Heart left ventricle (tissue), 16 donors: Measurements from ENCODE around the gene TMEM72. TPM values are rescaled to one million over a fixed set of nuclear protein-coding genes. Genes with fewer than 3 reads are reported as not detected.

Experiments
- ATAC-seq, 4 donors: fragments of 200-7000 bp; cut with Tn5 transposase; one replicate each; pipeline ENCODE4 v1.9.1; 2020 to 2022; ENCODE audit warnings: moderate library complexity in 4 of 4, mild to moderate bottlenecking in 3 of 4, moderate number of reproducible peaks in 1 of 4
- DNase-seq, 5 donors: peaks; one replicate each; pipeline ENCODE4 v3.0.0-alpha.2; 2020
- H3K27ac ChIP-seq, 12 donors: fragments of 200-600 bp; sonication (generic) in 4 of 12; one replicate each; pipeline versions ENCODE4 v1.5.0 to v1.8.0; 2016 to 2022; ENCODE audit warnings: mild to moderate bottlenecking in 2 of 12
- H3K27me3 ChIP-seq, 9 donors: fragments of 200-600 bp; sonication (generic) in 2 of 9; one replicate each; pipeline versions ENCODE4 v1.5.1 to v1.8.0; 2016 to 2022; ENCODE audit warnings: mild to moderate bottlenecking in 3 of 9
- H3K36me3 ChIP-seq, 9 donors: fragments of 200-600 bp; sonication (generic) in 2 of 9; one replicate each; pipeline versions ENCODE4 v1.5.0 to v1.8.0; 2018 to 2022; ENCODE audit warnings: mild to moderate bottlenecking in 2 of 9
- H3K4me1 ChIP-seq, 12 donors: fragments of 200-600 bp; sonication (generic) in 4 of 12; one replicate each; pipeline versions ENCODE4 v1.5.0 to v1.8.0; 2016 to 2022; ENCODE audit warnings: mild to moderate bottlenecking in 3 of 12
- H3K4me3 ChIP-seq, 12 donors: fragments of 200-600 bp; sonication (generic) in 4 of 12; one replicate each; pipeline versions ENCODE4 v1.5.0 to v1.8.0; 2017 to 2022; ENCODE audit warnings: mild to moderate bottlenecking in 9 of 12, moderate library complexity in 4 of 12
- H3K9me3 ChIP-seq, 12 donors: fragments of 200-600 bp; sonication (generic) in 4 of 12; one replicate each; pipeline versions ENCODE4 v1.5.0 to v1.8.0; 2016 to 2022; ENCODE audit warnings: mild to moderate bottlenecking in 1 of 12
- POLR2A ChIP-seq, 2 donors: fragments of 450-650 bp; IDR thresholded peaks; one replicate each; pipeline ENCODE4 v1.6.1; 2017; ENCODE audit warnings: antibody characterized with exemption in 2 of 2, mild to moderate bottlenecking in 2 of 2, moderate library complexity in 2 of 2
- WGBS, 4 donors: extraction: QIAGEN DNeasy Blood & Tissue Kit in 2 of 4; methylation state at CpG; one replicate each; pipeline versions ENCODE4 v1.1.5 to v1.1.7; 2013 to 2018; 5-methylcytosine and 5-hydroxymethylcytosine counted together
- intact Hi-C, 10 donors: fragments of 100-400 bp; cut with DNase I; formaldehyde crosslinking; loops; one replicate each; pipeline versions ENCODE4 v1.11.1 to v1.14.2; 2022
- polyA plus RNA-seq, 2 donors: library from polyadenylated mRNA; stranded (reverse); fragments of 200-250 nt; gene quantifications; one replicate each; pipeline ENCODE4 v1.2.3, GENCODE V29; 2013
- total RNA-seq, 9 donors: library from RNA; depleted of rRNA in 2 of 9; stranded (reverse); fragments of >200 nt in 2 of 9; fragmentation: NEBNext Ultra II Directional in 3 of 9; extraction: Animal tissue kit (Norgen Biotek cat#: 25700) in 3 of 9; gene quantifications; one replicate each; pipeline versions ENCODE4 v1.1.0 to v1.2.4, GENCODE V29; 2016 to 2023
- TF ChIP-seq, protein P1 (sequence below), 12 donors: fragments of 200-600 bp; sonication (generic) in 4 of 12; IDR thresholded peaks; one replicate each; pipeline versions ENCODE4 v1.5.0 to v1.8.0; 2018 to 2022; ENCODE audit warnings: antibody characterized with exemption in 12 of 12, mild to moderate bottlenecking in 5 of 12
- donor health status: ischemic (EF 13 %, LVEDD 7.1; RV severe dilation, severe dysfunction).
- donor health status: healthy with polysubstance abuse.
- donor health status: DM: no; HTN: yes; CAD: no.
- donor health status: DM: no; HTN: no; CAD: no.
- donor health status: ischemic (EF 25% LVEDD 6.9; RV normal size, moderate dysfunction).
- donor health status: ischemic (EF 25% LVEDD 5.7; RV mildly dilated, moderate dysfunction).
- donor health status: healthy.
- donor health status: DM: yes; HTN: yes; CAD: no.
- donor health status: ischemic (EF 35%, LVEDD 5.7; RV mildly dilated, moderate dysfunction).
- donor health status: nonischemic (EF 11% LVEDD 7.7; RV severe dilation, severe dysfunction).
- donor health status: DM: yes; HTN: yes; CAD: no.
- donor health status: PGD.
- donor health status: ischemic (EF 29% LVEDD 5.4; RV normal size, mild dysfunction).
- donor health status: nonischemic (EF 23%, LVEDD 6.1; RV moderate dilation, normal function).

TMEM72 gene
- total and polyA plus RNA-seq, 11 donors, result 0.15 to 0.27 TPM; not detected in 9

- Histone ChIP-seq H3K4me3 (no peak overlapping the region), H3K9me3 (no peaks in the 10 kb centered on the region), H3K4me1 (peaks cover 0 to 17% (median 10%) of the 10 kb centered on the region in 12 donors), H3K27me3 (no peaks in the 10 kb centered on the region), H3K36me3 (no peaks in the 10 kb centered on the region), H3K27ac (no peak overlapping the region)
- TF ChIP-seq, protein P1, sequence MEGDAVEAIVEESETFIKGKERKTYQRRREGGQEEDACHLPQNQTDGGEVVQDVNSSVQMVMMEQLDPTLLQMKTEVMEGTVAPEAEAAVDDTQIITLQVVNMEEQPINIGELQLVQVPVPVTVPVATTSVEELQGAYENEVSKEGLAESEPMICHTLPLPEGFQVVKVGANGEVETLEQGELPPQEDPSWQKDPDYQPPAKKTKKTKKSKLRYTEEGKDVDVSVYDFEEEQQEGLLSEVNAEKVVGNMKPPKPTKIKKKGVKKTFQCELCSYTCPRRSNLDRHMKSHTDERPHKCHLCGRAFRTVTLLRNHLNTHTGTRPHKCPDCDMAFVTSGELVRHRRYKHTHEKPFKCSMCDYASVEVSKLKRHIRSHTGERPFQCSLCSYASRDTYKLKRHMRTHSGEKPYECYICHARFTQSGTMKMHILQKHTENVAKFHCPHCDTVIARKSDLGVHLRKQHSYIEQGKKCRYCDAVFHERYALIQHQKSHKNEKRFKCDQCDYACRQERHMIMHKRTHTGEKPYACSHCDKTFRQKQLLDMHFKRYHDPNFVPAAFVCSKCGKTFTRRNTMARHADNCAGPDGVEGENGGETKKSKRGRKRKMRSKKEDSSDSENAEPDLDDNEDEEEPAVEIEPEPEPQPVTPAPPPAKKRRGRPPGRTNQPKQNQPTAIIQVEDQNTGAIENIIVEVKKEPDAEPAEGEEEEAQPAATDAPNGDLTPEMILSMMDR (IDR thresholded peaks at IDR 0.05), result no peak
- no peak for TF ChIP-seq POLR2A (IDR thresholded peaks at IDR 0.05)
- ATAC-seq (no peak), DNase-seq (no peak)
- 78 to 94% (median 83%) methylated on average over 7 of the region's 7 CpGs for WGBS, 4 donors
- intact Hi-C loops, result no loop called here
Measured at GRCh38 chr10:44881649-44882048, 29.5 kb upstream of the TMEM72 start.

GRCh38 chr10:44882166-44882720 lies 28.9 kb upstream of the TMEM72 start:
- H3K36me3 ChIP-seq, result no peaks in the 10 kb centered on the region
- H3K4me1 ChIP-seq, result peaks cover 0 to 17% (median 10%) of the 10 kb centered on the region in 12 donors
- no peaks in the 10 kb centered on the region for H3K27me3 ChIP-seq
- no peak overlapping the region for H3K4me3 ChIP-seq
- H3K9me3 ChIP-seq, result no peaks in the 10 kb centered on the region
- intact Hi-C loops, result no loop called here
- no peak for ATAC-seq
- DNase-seq, result no peak
- WGBS, 4 donors, result 48 to 56% (median 51%) methylated on average over 6 of the region's 6 CpGs
- no peak overlapping the region for H3K27ac ChIP-seq
- TF ChIP-seq, protein P1 (IDR thresholded peaks at IDR 0.05), result no peak
- TF ChIP-seq POLR2A (IDR thresholded peaks at IDR 0.05), result no peak

GRCh38 chr10:44883593-44884331 lies 27.4 kb upstream of the TMEM72 start:
- no peak for ATAC-seq
- Histone ChIP-seq H3K27ac (no peak overlapping the region), H3K4me3 (no peak overlapping the region), H3K36me3 (no peaks in the 10 kb centered on the region), H3K4me1 (peaks cover 0 to 12% (median 7%) of the 10 kb centered on the region in 12 donors), H3K27me3 (no peaks in the 10 kb centered on the region), H3K9me3 (no peaks in the 10 kb centered on the region)
- no peak for DNase-seq
- 78 to 85% (median 83%) methylated on average over 8 of the region's 8 CpGs for WGBS, 4 donors
- no peak for TF ChIP-seq POLR2A (IDR thresholded peaks at IDR 0.05)
- TF ChIP-seq, protein P1 (IDR thresholded peaks at IDR 0.05), result no peak
- intact Hi-C loops, result no loop called here

DNA sequence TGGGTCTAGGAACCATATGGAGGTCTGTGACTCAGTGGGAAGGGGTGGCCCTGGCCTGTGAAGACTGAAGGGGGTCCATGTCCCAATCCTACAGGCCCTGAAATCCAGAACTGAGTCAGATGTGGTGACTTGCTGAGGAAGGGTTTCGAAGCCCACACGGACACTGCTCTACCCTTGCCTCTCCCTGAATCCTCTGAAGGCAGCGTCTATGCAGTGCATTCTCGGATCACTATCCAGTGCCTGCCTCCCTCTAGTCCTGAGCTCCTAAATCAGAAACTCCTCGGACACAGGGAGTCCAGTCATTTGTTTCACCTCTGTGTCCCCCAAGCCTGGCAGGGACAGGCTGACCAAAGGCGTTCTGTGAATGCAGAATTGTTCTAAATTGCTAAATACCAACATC lies 25.4 kb upstream of the TMEM72 start:
- no peak overlapping the region for H3K4me3 ChIP-seq
- H3K27ac ChIP-seq, result no peak overlapping the region
- TF ChIP-seq, protein P1 (IDR thresholded peaks at IDR 0.05), result no peak
- TF ChIP-seq POLR2A (IDR thresholded peaks at IDR 0.05), result no peak
- no peaks in the 10 kb centered on the region for H3K27me3 ChIP-seq
- 91 to 96% (median 92%) methylated on average over 6 of the region's 6 CpGs for WGBS, 4 donors
- DNase-seq (no peak), ATAC-seq (no peak)
- H3K9me3 ChIP-seq, result no peaks in the 10 kb centered on the region
- no peaks in the 10 kb centered on the region for H3K36me3 ChIP-seq
- intact Hi-C loops, result no loop called here
- H3K4me1 ChIP-seq, result no peaks in the 10 kb centered on the region
